ENCODE measurements around the gene SPG21.

SPG21 gene

DNA sequence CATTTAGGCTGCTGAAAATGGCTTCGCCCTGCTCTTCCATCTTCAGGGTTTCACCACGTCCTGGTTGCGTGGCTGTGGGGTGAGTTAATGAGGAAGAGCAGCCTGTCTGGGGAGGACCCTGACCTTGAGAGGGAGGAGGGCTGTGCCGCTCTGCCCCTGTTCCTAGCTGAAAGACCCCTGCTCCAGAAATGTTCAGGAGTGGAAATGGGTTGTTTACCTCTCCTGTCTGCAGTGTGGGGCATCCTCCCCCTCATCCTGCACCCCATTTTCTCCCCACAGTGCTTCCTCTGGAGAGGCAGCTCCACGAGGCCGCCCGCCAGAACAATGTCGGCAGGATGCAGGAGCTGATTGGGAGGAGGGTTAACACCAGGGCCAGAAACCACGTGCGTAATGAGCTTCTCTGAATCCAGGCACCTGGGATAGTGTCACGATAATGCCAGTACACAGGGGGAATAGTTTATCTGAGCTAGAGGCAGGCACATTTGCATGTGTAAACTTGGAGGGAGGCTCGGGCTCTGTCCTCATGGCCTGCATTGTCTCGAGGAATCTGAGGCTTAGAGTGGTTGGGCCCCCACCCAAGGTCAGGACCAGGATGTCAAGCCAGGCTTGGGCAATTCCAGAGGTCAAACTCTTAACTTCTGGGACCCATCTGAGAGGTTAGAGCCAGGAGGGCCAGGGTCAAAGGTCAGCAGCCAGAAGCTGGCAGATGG lies 74.0 kb downstream of the SPG21 start:
- no peaks in the 10 kb centered on the region for H3K36me3 ChIP-seq (ENCODE audit: control insufficient read depth in 2 of 2, insufficient read depth in 1 of 2, low read length in 2 of 2)
- no peaks in the 10 kb centered on the region for H3K9me3 ChIP-seq (ENCODE audit: control insufficient read depth, insufficient read depth, low read depth, low read length)
- no peaks in the 10 kb centered on the region for H3K4me1 ChIP-seq (ENCODE audit: control insufficient read depth, insufficient read depth, low read length)
- TF ChIP-seq ZNF202 (tag by site-specific recombination; IDR thresholded peaks at IDR 0.05; ENCODE audit: borderline replicate concordance): no peak
- no peak for TF ChIP-seq ZBTB49 (tag by site-specific recombination; IDR thresholded peaks at IDR 0.05; ENCODE audit: low read depth)
- H3K4me3 ChIP-seq (ENCODE audit: low read depth, low read length): no peak overlapping the region
- ChIA-PET CTCF (no interaction called here), POLR2A (no interaction called here)
- H3K27ac ChIP-seq (ENCODE audit: extremely low read depth, low read depth, low read length): no peak overlapping the region
